Gastrocnemius medialis (tissue), 4 donors: ENCODE measurements around the gene SPTY2D1. TPM values are rescaled to one million over a fixed set of nuclear protein-coding genes. Genes with fewer than 3 reads are reported as not detected.
A peak's percentile ranks its signal among the peaks of the same experiment; 100 is the strongest.

Experiments
- ATAC-seq, 2 donors: fragments of 150-250 bp; one replicate each; pipeline ENCODE4 v1.9.1; 2016
- DNase-seq, 2 donors: peaks; one replicate each; pipeline ENCODE4 v3.0.0-alpha.2; 2019
- H3K27ac ChIP-seq, 4 donors: fragments of 200-600 bp; sonication (generic); 1 replicate in 1 of 4; 2 replicates in 3 of 4; pipeline ENCODE4 v1.5.1; 2016 to 2018; ENCODE audit warnings: mild to moderate bottlenecking in 2 of 4, moderate library complexity in 1 of 4
- H3K27me3 ChIP-seq, 3 donors: fragments of 200-600 bp; sonication (generic) in 2 of 3; 1 replicate in 1 of 3; 2 replicates in 2 of 3; pipeline versions ENCODE4 v1.5.1 to v1.6.0; 2016 to 2019; ENCODE audit warnings: mild to moderate bottlenecking in 1 of 3, moderate library complexity in 1 of 3
- H3K36me3 ChIP-seq, 2 donors: fragments of 200-600 bp; sonication (generic) in 1 of 2; one replicate each; pipeline ENCODE4 v1.5.1; 2017 to 2018
- H3K4me1 ChIP-seq, 2 donors: fragments of 200-600 bp; sonication (generic) in 1 of 2; one replicate each; pipeline ENCODE4 v1.5.1; 2016 to 2017; ENCODE audit warnings: mild to moderate bottlenecking in 2 of 2
- H3K4me3 ChIP-seq, 4 donors: fragments of 200-600 bp; sonication (generic) in 3 of 4; 1 replicate in 1 of 4; 2 replicates in 3 of 4; pipeline ENCODE4 v1.5.1; 2016 to 2019; ENCODE audit warnings: mild to moderate bottlenecking in 2 of 4
- H3K9me3 ChIP-seq, 3 donors: fragments of 200-600 bp; sonication (generic) in 2 of 3; 1 replicate in 1 of 3; 2 replicates in 2 of 3; pipeline ENCODE4 v1.5.1; 2016 to 2019
- CTCF ChIP-seq, 5 experiments: fragments of 450-650 bp in 3 of 5; fragments of 200-600 bp in 2 of 5; sonication (generic) in 2 of 5; IDR thresholded peaks in 4 of 5; conservative IDR thresholded peaks in 1 of 5; 1 replicate in 4 of 5; 2 replicates in 1 of 5; pipeline ENCODE4 v1.5.1; 2016 to 2019; ENCODE audit warnings: antibody characterized with exemption in 5 of 5, mild to moderate bottlenecking in 3 of 5, moderate library complexity in 3 of 5
- POLR2A ChIP-seq, 2 donors: fragments of 450-650 bp; IDR thresholded peaks; one replicate each; pipeline ENCODE4 v1.6.1; 2017; ENCODE audit warnings: antibody characterized with exemption in 2 of 2, mild to moderate bottlenecking in 2 of 2, moderate library complexity in 2 of 2
- in situ Hi-C, 4 donors: fragments of 200-750 bp; cut with MboI; loops; one replicate each; pipeline versions ENCODE4 v1.15.0 to v1.8.0; 2017; ENCODE audit warnings: low sequenced_read_pairs in 4 of 4
- intact Hi-C: fragments of 100-400 bp; cut with DNase I; formaldehyde crosslinking; loops from one replicate; pipeline ENCODE4 v1.15.1; 2023; ENCODE audit warnings: low total_unique reads
- total RNA-seq, 4 donors: library from RNA; depleted of rRNA; stranded (reverse); fragments of >200 nt; gene quantifications; one replicate each; pipeline versions ENCODE4 v1.1.0 to v1.2.3, GENCODE V29; 2016

Gene SPTY2D1
- total RNA-seq, 4 donors from 2014 or later: 13.3 to 21.7 (median 17.7) TPM

- TF ChIP-seq CTCF (IDR thresholded peaks at IDR 0.05 in 4 of 5, conservative IDR thresholded peaks at IDR 0.05 in 1 of 5): no peak
- no peak for TF ChIP-seq POLR2A (IDR thresholded peaks at IDR 0.05)
- DNase-seq (no peak), ATAC-seq (no peak)
- Histone ChIP-seq H3K27ac (no peak overlapping the region), H3K36me3 (no peaks in the 10 kb centered on the region), H3K9me3 (no peaks in the 10 kb centered on the region), H3K4me1 (peaks cover 12 to 13% of the 10 kb centered on the region in 2 donors), H3K4me3 (no peak overlapping the region), H3K27me3 (no peaks in the 10 kb centered on the region)
- intact Hi-C loops: no loop called here
- in situ Hi-C loops: no loop called here
Observed at GRCh38 chr11:18623707-18624106, 10.4 kb downstream of the SPTY2D1 start.

GRCh38 chr11:18618342-18619025, 15.7 kb downstream of the SPTY2D1 start:
- ATAC-seq (no peak), DNase-seq (no peak)
- intact Hi-C loops (no loop called here), in situ Hi-C loops (no loop called here)
- no peak overlapping the region for H3K4me3 ChIP-seq
- TF ChIP-seq POLR2A (IDR thresholded peaks at IDR 0.05): no peak
- no peak for TF ChIP-seq CTCF (IDR thresholded peaks at IDR 0.05 in 4 of 5, conservative IDR thresholded peaks at IDR 0.05 in 1 of 5)
- H3K4me1 ChIP-seq: peaks cover 14 to 18% of the 10 kb centered on the region in 2 donors
- no peaks in the 10 kb centered on the region for H3K9me3 ChIP-seq
- peak overlapping the region in 2 of 4 donors; percentile 7 to 25 for H3K27ac ChIP-seq
- H3K36me3 ChIP-seq: peaks cover 0 to 20% of the 10 kb centered on the region in 2 donors
- no peaks in the 10 kb centered on the region for H3K27me3 ChIP-seq

- in situ Hi-C loops: no loop called here
- H3K4me3 ChIP-seq: no peak overlapping the region
Observed at GRCh38 chr11:18617688-18618341, 16.3 kb downstream of the SPTY2D1 start.

GRCh38 chr11:18615628-18616392, 18.3 kb downstream of the SPTY2D1 start:
- Histone ChIP-seq H3K9me3 (no peaks in the 10 kb centered on the region), H3K4me1 (peaks cover 14 to 18% of the 10 kb centered on the region in 2 donors), H3K4me3 (no peak overlapping the region), H3K27me3 (no peaks in the 10 kb centered on the region), H3K27ac (no peak overlapping the region), H3K36me3 (peaks cover 0 to 34% of the 10 kb centered on the region in 2 donors)
- DNase-seq (no peak), ATAC-seq (no peak)
- in situ Hi-C loops (no loop called here), intact Hi-C loops (no loop called here)
- TF ChIP-seq CTCF (IDR thresholded peaks at IDR 0.05 in 4 of 5, conservative IDR thresholded peaks at IDR 0.05 in 1 of 5) (no peak), POLR2A (IDR thresholded peaks at IDR 0.05) (no peak)

More at GRCh38 chr11:18617688-18618341, 16.3 kb downstream of the SPTY2D1 start:
- H3K27me3 ChIP-seq: no peaks in the 10 kb centered on the region
- H3K36me3 ChIP-seq: peaks cover 0 to 20% of the 10 kb centered on the region in 2 donors
- DNase-seq (no peak), ATAC-seq (no peak)
- H3K4me1 ChIP-seq: peaks cover 14 to 18% of the 10 kb centered on the region in 2 donors
- no peaks in the 10 kb centered on the region for H3K9me3 ChIP-seq
- no peak for TF ChIP-seq CTCF (IDR thresholded peaks at IDR 0.05 in 4 of 5, conservative IDR thresholded peaks at IDR 0.05 in 1 of 5)
- no peak for TF ChIP-seq POLR2A (IDR thresholded peaks at IDR 0.05)
- peak overlapping the region in 1 of 4 donors; percentile 7 for H3K27ac ChIP-seq
- intact Hi-C loops: no loop called here
